Skin of body (tissue), 2 donors: ENCODE measurements around the gene NR0B2. TPM values are rescaled to one million over a fixed set of nuclear protein-coding genes. Genes with fewer than 3 reads are reported as not detected.
"Not testable (repeated sequence)": the region's sequence is repeated elsewhere in the genome, so short reads cannot be mapped to it uniquely, and the experiment has no call there.

ENCODE experiments used
- DNase-seq: peaks from one replicate; lab custom pipeline; 2025; lab: John Stamatoyannopoulos, UW
- total RNA-seq: library from RNA; depleted of rRNA; stranded (reverse); fragments of >200 nt; gene quantifications from one replicate; pipeline ENCODE4 v1.2.3, GENCODE V29; 2014

NR0B2 gene
- total RNA-seq: not detected

- no peak for DNase-seq
Measured at GRCh38 chr1:26913754-26914619, at the start of gene NR0B2. TSS of gene NR0B2 (minus strand) at chr1:26913975. CDS start at chr1:26913940, 35 bp downstream.

- DNase-seq: no peak
Measured at GRCh38 chr1:26961826-26962225, 48.1 kb upstream of the NR0B2 start.

- no peak for DNase-seq
Measured at GRCh38 chr1:26960625-26960966, 46.8 kb upstream of the NR0B2 start.

GRCh38 chr1:26959722-26960624 is 46.2 kb upstream of the NR0B2 start, which contains the start of gene KDF1:
TSS of gene KDF1 (minus strand) at chr1:26960468. CDS start at chr1:26952380, 8,088 bp downstream.
- DNase-seq: no peak

GRCh38 chr1:26959270-26959669 is 45.5 kb upstream of the NR0B2 start:
- DNase-seq: no peak

- DNase-seq: no peak
Measured at GRCh38 chr1:26957306-26957705, 43.5 kb upstream of the NR0B2 start.

GRCh38 chr1:26956321-26956720 is 42.5 kb upstream of the NR0B2 start:
- no peak for DNase-seq

GRCh38 chr1:26953374-26953773 is 39.6 kb upstream of the NR0B2 start:
- no peak for DNase-seq

- no peak for DNase-seq
Measured at GRCh38 chr1:26951821-26952497, 38.2 kb upstream of the NR0B2 start.

- DNase-seq: no peak
Measured at GRCh38 chr1:26951216-26951615, 37.4 kb upstream of the NR0B2 start.

- DNase-seq: no peak
Measured at GRCh38 chr1:26950602-26951001, 36.8 kb upstream of the NR0B2 start.

- no peak for DNase-seq
Measured at GRCh38 chr1:26949926-26950319, 36.1 kb upstream of the NR0B2 start.

GRCh38 chr1:26949266-26949925 is 35.6 kb upstream of the NR0B2 start:
- DNase-seq: no peak

GRCh38 chr1:26948725-26949057 is 34.9 kb upstream of the NR0B2 start:
- not testable (repeated sequence) for DNase-seq

- no peak for DNase-seq
Measured at GRCh38 chr1:26946270-26946669, 32.5 kb upstream of the NR0B2 start.

GRCh38 chr1:26945728-26946127 is 32.0 kb upstream of the NR0B2 start:
- DNase-seq: no peak

GRCh38 chr1:26945138-26945537 is 31.4 kb upstream of the NR0B2 start:
- no peak for DNase-seq

GRCh38 chr1:26942656-26943055 is 28.9 kb upstream of the NR0B2 start:
- DNase-seq: no peak

- DNase-seq: no peak
Measured at GRCh38 chr1:26941311-26941710, 27.5 kb upstream of the NR0B2 start.

- DNase-seq: no peak
Measured at GRCh38 chr1:26938659-26939025, 24.9 kb upstream of the NR0B2 start.

GRCh38 chr1:26938004-26938658 is 24.4 kb upstream of the NR0B2 start:
- DNase-seq: no peak
